ENCODE data around the gene FASTKD1.

The FASTKD1 gene

GRCh38 chr2:169573160-169573973 lies at the start of gene FASTKD1 (continued):
- no peak for TF ChIP-seq ZBTB44 (tag by site-specific recombination; IDR thresholded peaks at IDR 0.05)
- TF ChIP-seq SCRT2 (tag by site-specific recombination; IDR thresholded peaks at IDR 0.05): no peak
- TF ChIP-seq EGR2 (tag by site-specific recombination; IDR thresholded peaks at IDR 0.05; ENCODE audit: low read depth): peak; percentile 64; the same call in 1 of the 2 replicates
- TF ChIP-seq, protein P1, sequence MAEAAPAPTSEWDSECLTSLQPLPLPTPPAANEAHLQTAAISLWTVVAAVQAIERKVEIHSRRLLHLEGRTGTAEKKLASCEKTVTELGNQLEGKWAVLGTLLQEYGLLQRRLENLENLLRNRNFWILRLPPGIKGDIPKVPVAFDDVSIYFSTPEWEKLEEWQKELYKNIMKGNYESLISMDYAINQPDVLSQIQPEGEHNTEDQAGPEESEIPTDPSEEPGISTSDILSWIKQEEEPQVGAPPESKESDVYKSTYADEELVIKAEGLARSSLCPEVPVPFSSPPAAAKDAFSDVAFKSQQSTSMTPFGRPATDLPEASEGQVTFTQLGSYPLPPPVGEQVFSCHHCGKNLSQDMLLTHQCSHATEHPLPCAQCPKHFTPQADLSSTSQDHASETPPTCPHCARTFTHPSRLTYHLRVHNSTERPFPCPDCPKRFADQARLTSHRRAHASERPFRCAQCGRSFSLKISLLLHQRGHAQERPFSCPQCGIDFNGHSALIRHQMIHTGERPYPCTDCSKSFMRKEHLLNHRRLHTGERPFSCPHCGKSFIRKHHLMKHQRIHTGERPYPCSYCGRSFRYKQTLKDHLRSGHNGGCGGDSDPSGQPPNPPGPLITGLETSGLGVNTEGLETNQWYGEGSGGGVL (tag by site-specific recombination; IDR thresholded peaks at IDR 0.05): no peak
- TF ChIP-seq ZBTB8A (tag by site-specific recombination; IDR thresholded peaks at IDR 0.05): 0 out of 2 replicates have a peak, but pooled peaks have one; percentile 50
- TF ChIP-seq, protein P2, sequence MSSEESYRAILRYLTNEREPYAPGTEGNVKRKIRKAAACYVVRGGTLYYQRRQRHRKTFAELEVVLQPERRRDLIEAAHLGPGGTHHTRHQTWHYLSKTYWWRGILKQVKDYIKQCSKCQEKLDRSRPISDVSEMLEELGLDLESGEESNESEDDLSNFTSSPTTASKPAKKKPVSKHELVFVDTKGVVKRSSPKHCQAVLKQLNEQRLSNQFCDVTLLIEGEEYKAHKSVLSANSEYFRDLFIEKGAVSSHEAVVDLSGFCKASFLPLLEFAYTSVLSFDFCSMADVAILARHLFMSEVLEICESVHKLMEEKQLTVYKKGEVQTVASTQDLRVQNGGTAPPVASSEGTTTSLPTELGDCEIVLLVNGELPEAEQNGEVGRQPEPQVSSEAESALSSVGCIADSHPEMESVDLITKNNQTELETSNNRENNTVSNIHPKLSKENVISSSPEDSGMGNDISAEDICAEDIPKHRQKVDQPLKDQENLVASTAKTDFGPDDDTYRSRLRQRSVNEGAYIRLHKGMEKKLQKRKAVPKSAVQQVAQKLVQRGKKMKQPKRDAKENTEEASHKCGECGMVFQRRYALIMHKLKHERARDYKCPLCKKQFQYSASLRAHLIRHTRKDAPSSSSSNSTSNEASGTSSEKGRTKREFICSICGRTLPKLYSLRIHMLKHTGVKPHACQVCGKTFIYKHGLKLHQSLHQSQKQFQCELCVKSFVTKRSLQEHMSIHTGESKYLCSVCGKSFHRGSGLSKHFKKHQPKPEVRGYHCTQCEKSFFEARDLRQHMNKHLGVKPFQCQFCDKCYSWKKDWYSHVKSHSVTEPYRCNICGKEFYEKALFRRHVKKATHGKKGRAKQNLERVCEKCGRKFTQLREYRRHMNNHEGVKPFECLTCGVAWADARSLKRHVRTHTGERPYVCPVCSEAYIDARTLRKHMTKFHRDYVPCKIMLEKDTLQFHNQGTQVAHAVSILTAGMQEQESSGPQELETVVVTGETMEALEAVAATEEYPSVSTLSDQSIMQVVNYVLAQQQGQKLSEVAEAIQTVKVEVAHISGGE (tag by site-specific recombination; conservative IDR thresholded peaks at IDR 0.05; ENCODE audit: low read depth): peak; percentile 34; the same call in 1 of the 2 replicates
- TF ChIP-seq ZBTB7A (tag by site-specific recombination; IDR thresholded peaks at IDR 0.05; ENCODE audit: low read depth): no peak
- no peak for TF ChIP-seq ZNF623 (tag by site-specific recombination; IDR thresholded peaks at IDR 0.05)
- no peak for TF ChIP-seq ELK4 (IDR thresholded peaks at IDR 0.05; ENCODE audit: borderline replicate concordance, low read depth, low read length)
- TF ChIP-seq ZSCAN4 (tag by site-specific recombination; IDR thresholded peaks at IDR 0.05): no peak
- TF ChIP-seq, protein P3, sequence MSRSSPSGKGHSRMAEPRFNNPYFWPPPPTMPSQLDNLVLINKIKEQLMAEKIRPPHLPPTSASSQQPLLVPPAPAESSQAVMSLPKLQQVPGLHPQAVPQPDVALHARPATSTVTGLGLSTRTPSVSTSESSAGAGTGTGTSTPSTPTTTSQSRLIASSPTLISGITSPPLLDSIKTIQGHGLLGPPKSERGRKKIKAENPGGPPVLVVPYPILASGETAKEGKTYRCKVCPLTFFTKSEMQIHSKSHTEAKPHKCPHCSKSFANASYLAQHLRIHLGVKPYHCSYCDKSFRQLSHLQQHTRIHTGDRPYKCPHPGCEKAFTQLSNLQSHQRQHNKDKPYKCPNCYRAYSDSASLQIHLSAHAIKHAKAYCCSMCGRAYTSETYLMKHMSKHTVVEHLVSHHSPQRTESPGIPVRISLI (tag by site-specific recombination; IDR thresholded peaks at IDR 0.05): peak; percentile 80
- TF ChIP-seq ZNF529 (tag by site-specific recombination; IDR thresholded peaks at IDR 0.05; ENCODE audit: insufficient replicate concordance): no peak
- TF ChIP-seq GLI4 (tag by site-specific recombination; IDR thresholded peaks at IDR 0.05): no peak
- TF ChIP-seq ZNF792 (tag by site-specific recombination; IDR thresholded peaks at IDR 0.05): no peak
- peak; percentile 93 for TF ChIP-seq ZNF449 (tag by site-specific recombination; IDR thresholded peaks at IDR 0.05)
- TF ChIP-seq ZNF26 (tag by site-specific recombination; IDR thresholded peaks at IDR 0.05): no peak
- TF ChIP-seq ZNF776 (tag by site-specific recombination; IDR thresholded peaks at IDR 0.05; ENCODE audit: borderline replicate concordance): no peak
- no peak for TF ChIP-seq ZNF423 (tag by site-specific recombination; IDR thresholded peaks at IDR 0.05)
- no peak for TF ChIP-seq ZNF223 (tag by site-specific recombination; IDR thresholded peaks at IDR 0.05)
- no peak for TF ChIP-seq MZF1 (tag by site-specific recombination; IDR thresholded peaks at IDR 0.05; ENCODE audit: borderline replicate concordance)
- no peak for TF ChIP-seq ZNF596 (tag by site-specific recombination; IDR thresholded peaks at IDR 0.05)
- TF ChIP-seq RBAK (tag by site-specific recombination; IDR thresholded peaks at IDR 0.05): no peak
- TF ChIP-seq ZNF292 (tag by site-specific recombination; IDR thresholded peaks at IDR 0.05; ENCODE audit: borderline replicate concordance, low read depth): no peak
- peak; percentile 39 for TF ChIP-seq ZNF324 (tag by site-specific recombination; IDR thresholded peaks at IDR 0.05)
- TF ChIP-seq ZNF76 (tag by site-specific recombination; IDR thresholded peaks at IDR 0.05; ENCODE audit: borderline replicate concordance, low read depth): peak; percentile 98

All from HEK293 (cell line).